Ramos (cell line): ENCODE measurements around the gene DISP3.

ENCODE experiments used
- in situ Hi-C: fragments of 300-500 bp; cut with MboI; formaldehyde crosslinking; loops from one replicate; pipeline ENCODE4 v1.14.3; 2022; ENCODE audit warnings: low sequenced_read_pairs; ENCODE audit not compliant: unreplicated experiment

DISP3 gene

DNA sequence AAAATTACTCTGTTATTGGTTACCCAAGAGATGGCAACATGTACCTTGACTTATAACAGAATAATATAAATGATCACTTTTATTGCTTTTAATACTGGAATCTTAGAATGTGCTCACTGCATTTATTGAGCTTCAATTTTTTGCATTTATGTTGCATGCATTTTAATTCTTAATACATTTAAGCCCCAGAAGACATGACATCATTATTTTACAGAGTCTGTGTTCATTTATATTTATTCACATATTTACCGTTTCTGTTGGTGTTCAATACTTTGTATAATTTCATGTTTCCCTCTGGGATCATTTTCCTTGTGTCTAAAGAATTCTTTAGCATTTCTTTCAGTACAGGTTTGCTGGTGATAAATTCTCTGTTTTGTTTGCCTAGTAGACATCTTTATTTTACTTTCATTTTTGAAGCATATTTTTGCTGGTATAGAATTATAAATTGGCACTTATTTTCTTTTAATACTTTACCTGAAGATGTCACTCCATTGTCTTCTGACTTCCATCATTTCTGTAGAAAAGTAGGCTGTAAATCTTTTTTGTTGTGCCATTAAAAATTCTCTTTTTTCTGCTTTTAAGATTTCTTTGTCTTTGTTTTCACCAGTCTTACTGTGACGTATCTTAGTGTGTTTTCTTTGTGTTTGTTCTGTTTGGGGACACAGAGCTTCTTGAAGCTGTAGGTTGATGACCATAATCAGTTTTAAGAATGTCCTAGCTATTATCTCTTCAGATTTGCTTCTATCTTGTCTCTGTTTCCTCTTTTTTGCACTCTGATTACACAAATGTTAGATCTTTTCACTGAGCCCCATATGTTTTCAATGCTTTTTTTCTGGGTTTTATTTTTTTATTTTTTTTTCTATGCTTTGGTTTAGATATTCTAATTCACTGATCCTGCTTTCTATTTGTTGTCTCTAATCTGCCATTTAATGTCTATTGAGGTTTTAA, 26.9 kb downstream of the DISP3 start:
- in situ Hi-C loops = no loop called here

DNA sequence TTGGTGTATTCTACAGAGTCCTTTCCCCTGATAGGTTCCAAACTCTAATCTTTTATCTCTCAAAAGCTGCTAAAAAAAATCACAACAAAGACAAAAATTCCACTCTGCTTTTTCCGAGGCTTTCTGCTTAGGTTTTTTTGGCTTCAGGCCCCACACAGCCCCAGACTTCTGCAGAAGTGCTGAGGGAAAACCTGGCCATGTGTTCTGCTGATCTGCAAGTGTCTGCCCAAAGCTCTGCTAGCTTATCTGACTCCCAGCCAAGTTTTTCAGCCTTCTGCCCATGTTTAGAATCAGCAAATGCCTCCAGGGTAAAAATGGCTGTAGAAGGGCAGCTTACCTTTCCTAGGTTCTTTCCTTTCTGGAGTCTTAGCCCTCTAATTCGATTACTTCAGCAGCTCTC, 28.4 kb downstream of the DISP3 start:
- in situ Hi-C loops = no loop called here

DNA sequence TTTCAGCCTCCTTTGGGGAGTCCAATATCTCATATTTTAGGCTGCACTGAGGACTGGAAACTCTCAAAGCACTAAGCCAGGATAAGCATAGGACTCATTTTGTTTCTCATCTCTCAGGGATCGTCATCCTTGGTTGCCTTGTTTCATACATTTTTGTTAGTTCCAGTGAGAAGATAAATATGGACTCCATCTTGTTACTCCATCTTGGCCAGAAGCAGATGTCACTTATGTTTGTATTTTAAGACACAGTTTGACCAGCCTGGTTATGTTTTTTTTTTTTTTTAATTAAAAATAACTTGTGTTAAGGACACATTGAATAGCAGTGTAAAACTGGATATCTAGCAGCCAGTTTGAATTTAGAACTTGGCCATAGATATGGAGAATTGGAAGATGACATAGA, 34.7 kb downstream of the DISP3 start:
- in situ Hi-C loops = no loop called here

DNA sequence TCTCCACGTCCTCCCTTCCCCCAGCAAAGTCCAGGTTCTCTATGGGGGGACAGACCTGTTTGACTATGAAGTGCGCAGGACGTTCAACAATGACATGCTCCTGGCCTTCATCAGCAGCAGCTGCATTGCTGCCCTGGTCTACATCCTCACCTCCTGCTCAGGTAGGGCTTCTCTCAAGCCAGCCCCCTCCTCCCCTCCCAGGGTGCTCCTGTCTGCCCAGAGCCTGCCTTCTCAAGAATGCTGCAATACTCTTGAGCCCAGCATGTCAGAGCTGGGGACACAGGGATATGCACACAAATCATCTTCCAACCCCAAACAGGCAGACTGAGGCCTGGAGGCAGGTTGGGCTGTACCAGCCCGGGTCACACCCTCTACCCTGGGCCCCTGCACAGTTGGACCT, 35.4 kb downstream of the DISP3 start:
- in situ Hi-C loops = no loop called here

DNA sequence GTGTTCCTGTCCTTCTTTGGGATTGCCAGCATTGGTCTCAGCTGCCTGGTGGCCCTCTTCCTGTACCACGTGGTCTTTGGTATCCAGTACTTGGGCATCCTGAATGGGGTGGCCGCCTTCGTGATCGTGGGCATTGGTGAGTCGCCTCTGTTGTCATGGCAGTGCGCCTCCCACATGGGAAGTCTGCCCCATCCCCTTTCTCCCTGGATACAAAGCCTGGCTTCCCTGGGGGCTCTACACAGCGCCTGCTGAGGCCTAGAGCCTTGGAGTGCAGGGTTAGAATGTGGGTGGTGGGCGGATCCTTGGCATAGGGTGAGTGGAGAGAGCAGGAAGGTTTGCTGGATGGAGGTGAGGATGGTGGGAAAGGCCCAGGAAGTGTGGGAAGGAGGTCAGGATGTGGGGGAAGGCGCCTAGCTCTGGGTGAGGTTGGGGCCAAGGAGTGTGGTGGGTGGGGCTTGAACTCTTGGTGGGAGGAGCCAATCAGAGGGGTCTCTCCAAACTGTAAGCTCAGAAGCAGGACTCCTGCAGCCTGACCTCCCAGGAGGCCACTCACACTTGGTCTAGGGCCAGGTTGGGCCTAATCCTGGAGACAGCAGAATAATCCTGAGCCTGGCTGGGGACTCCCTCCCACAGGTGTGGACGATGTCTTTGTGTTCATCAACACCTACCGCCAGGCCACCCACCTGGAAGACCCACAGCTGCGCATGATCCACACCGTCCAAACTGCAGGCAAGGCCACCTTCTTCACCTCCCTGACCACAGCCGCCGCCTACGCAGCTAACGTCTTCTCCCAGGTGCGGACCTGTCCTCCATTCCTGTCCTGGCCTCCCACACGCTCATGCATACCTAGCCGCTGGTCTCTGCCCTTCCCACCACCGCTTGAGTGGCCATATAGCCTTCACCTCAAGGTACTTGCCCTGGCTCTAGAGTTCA, 36.7 kb downstream of the DISP3 start:
- in situ Hi-C loops = no loop called here

DNA sequence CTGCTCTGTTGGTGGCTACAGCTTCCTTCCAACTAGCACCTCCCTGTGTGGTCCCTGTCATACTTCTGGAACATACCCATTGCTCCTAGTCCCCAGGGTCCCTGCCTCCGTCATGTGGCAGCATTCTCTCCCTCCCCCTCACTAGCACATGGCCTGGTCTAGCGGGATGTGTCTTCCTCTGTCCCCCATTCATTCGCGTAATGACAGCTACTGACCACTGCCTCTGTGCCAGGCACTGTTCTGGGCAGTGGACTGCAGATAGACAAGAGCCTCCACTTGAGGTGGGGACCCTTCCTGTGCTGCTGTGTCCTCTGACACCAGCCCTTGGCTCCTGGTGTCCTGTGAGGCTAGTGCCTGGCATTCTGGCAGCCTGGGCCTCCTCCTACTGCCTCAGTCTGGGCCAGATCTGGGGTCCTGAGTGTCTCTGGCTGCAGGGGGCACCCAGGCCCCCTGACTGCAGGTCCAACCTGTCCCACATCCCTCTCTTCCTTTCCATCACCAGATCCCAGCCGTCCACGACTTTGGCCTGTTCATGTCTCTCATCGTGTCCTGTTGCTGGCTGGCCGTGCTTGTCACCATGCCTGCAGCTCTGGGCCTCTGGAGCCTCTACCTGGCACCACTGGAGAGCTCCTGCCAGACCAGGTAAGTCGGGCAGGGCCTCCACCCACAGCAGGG, 38.1 kb downstream of the DISP3 start:
- in situ Hi-C loops = no loop called here

- in situ Hi-C loops = no loop called here
Observed at GRCh38 chr1:11518016-11518701, 39.2 kb downstream of the DISP3 start.

DNA sequence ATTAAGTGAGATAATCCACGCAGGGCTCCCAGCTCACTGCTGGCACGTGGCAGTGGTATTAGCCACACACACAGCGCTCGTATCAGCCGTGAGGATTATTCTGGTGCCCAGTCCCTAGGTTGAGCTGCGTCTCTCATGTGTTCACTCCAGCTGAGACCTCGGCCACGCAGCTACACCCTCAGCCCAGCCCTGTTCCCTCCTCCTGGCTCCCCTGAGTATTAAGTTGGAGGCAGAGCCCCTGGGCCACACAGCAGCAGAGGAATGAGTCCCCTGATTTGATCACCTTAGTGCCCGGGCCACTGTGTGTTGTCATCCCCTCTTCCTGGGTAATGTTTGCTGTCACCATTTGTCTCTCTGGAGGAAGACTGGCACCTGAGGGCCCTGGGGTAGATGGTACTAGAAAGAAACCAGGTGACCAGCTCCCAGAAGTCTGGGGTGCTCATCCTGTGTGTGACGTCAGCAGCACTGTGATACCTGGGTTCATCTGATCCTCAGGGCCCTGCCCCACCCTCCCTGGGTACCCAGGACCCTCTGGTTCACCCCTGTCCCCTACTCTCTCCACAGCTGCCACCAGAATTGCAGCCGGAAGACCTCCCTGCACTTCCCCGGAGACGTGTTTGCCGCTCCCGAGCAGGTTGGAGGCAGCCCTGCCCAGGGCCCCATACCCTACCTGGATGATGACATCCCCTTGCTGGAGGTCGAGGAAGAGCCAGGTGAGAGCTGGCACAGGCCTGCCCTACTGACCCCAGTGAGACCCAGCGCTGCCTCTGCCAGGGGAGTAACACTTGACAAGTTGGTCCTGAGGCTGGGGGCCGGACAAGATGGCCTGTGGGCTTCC, 40.1 kb downstream of the DISP3 start:
- in situ Hi-C loops = no loop called here

- in situ Hi-C loops = no loop called here
Observed at GRCh38 chr1:11519629-11520031, 40.7 kb downstream of the DISP3 start.

DNA sequence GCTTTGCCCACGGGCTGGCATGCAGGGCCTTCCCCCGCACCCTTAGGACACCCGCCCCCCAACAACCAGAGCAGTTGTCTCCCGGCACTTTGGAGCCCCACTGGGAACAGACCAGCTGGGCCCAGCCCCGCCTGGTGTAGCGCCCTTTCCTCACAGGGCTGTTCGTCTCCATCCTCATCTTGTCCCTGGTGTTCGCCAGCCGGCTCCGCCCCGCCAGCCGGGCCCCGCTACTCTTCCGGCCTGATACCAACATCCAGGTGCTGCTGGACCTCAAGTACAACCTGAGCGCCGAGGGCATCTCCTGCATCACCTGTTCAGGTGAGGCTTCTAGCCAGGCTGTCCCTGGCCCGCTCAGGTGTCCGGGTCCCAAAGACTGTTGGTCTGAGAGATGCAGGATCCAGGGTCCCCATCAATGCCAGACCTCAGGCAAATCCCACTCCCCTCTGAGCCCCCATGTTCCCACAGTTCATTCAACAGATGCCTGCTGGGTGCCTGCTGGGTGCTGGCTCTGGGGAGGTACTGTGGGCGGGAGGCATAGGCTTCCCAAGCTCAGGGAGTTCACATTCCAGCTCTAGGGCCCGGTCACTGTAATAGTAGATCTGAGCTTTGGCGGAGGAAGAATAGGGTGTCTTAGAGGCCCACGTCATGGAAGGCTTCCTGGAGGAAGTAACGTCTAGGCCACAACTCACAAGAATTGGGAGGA, 41.7 kb downstream of the DISP3 start:
- in situ Hi-C loops = no loop called here

DNA sequence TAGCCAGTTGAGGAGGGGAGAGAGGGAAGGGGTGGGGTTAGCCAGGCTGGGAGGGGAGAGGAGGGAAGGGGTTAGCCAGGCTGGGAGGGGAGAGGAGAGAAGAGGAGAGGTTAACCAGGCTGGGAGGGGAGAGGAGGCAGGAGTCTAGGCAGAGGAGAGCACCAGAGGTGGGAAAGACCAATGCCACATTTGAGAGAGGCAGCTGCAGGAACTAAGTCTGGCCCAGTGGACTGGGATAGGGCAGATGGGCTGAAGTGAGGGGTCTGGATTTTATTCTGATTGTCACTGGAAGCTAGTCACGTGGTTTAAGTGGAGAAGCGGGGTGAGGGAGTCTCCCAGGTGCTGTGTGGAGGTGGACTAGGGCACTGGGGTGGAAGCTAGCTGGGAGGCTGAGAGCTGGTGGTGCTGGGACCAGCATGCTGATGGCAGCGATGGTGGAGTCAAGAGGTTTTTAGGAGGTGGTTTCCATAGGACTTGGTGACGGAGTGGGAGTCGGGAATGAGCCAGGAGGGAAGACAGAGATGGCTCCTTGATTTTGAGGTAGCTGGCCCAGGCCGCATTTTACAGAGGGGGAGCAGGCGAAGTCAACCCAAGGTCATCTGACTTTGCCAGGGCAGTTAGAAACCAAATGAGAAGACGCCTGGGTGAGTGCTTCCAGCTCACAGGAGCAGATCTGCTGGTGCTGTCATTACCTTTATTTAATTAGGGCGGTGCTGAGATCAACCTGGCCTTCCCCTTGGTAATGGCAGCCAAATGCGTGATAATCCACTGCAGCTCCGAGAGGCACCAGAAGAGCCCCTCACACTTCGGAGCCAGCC, 42.8 kb downstream of the DISP3 start:
- in situ Hi-C loops = no loop called here

GRCh38 chr1:11522400-11523235, 43.7 kb downstream of the DISP3 start:
- in situ Hi-C loops = no loop called here

DNA sequence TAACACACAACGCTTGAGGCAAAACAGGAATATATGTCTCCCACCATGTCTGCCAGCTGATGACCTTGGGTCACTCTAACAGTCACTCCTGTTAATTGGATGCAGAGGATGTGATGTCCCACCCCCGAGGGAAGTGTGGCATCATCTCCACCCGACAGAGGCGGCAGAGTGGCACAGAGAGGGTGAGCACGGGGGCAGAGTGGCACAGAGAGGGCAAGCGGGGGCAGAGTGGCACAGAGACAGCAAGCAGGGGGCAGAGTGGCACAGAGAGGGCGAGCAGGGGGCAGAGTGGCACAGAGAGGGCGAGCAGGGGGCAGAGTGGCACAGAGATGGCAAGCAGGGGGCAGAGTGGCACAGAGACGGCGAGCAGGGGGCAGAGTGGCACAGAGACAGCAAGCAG, 44.3 kb downstream of the DISP3 start:
- in situ Hi-C loops = no loop called here

- in situ Hi-C loops = no loop called here
Observed at GRCh38 chr1:11523746-11524464, 45.0 kb downstream of the DISP3 start.

- in situ Hi-C loops = no loop called here
Observed at GRCh38 chr1:11524465-11525150, 45.7 kb downstream of the DISP3 start.

GRCh38 chr1:11525151-11525505, 46.2 kb downstream of the DISP3 start:
- in situ Hi-C loops = no loop called here
